Measurements from ENCODE around the gene DYNLRB1.

DNA sequence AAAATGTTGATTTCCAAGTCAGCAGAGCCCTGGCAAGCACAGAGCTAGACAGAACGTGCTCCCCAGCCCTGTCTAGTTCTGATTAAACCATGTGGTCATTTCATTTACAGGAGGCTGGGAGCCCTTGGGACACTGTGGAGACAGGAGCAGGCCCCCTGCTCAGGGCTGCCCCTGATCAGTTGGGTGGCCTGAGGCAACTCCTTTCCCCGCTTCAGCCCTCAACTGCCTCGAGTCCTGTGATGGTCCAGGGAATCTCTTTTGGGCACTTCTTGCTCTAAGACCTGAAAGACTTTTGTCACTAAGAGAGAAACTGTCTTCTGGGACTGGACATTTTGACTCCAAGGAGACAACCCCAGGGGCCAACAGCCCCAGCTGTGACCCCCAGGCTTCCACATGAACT lies 13.5 kb downstream of the DYNLRB1 start:
- no peak for TF ChIP-seq TAF1 (IDR thresholded peaks at IDR 0.05; ENCODE audit: borderline replicate concordance, low read depth, low read length)
- no peak for TF ChIP-seq EP300 (IDR thresholded peaks at IDR 0.05; ENCODE audit: borderline replicate concordance in 1 of 2, control insufficient read depth in 1 of 2, low read depth in 2 of 2, low read length in 2 of 2)
- TF ChIP-seq MEF2B (IDR thresholded peaks at IDR 0.05; ENCODE audit: partially characterized antibody, poor library complexity, severe bottlenecking), result no peak
- TF ChIP-seq SIN3A (IDR thresholded peaks at IDR 0.05; ENCODE audit: low read depth, low read length), result no peak
- TF ChIP-seq SMC3 (IDR thresholded peaks at IDR 0.05; ENCODE audit: borderline replicate concordance, low read length), result no peak
